Kidney epithelial cell (primary cell): ENCODE results near the gene ARHGAP22. TPM values are rescaled to one million over a fixed set of nuclear protein-coding genes. Genes with fewer than 3 reads are reported as not detected.

Experiments used
- DNase-seq: peaks from one replicate; pipeline ENCODE4 v3.0.0-alpha.2; 2010; ENCODE audit warnings: low read depth
- H3K27me3 ChIP-seq: 2 replicates; pipeline ENCODE4 v1.6.0; 2011; ENCODE audit warnings: low read length; ENCODE audit not compliant: control insufficient read depth, insufficient read depth
- H3K36me3 ChIP-seq: 2 replicates; pipeline ENCODE4 v1.5.1; 2011; ENCODE audit warnings: low read length; ENCODE audit not compliant: control insufficient read depth, insufficient read depth
- H3K4me3 ChIP-seq: 2 replicates; pipeline ENCODE4 v1.5.1; 2011; ENCODE audit warnings: low read depth, mild to moderate bottlenecking, control low read depth, low read length
- total RNA-seq: library from RNA; depleted of rRNA; stranded (reverse); fragments of >200 nt; gene quantifications from 2 replicates; pipeline ENCODE4 v1.2.3, GENCODE V29; 2015
- TF ChIP-seq, protein P1 (sequence below): IDR thresholded peaks from 2 replicates; pipeline ENCODE4 v1.5.1; 2011; ENCODE audit warnings: mild to moderate bottlenecking, moderate library complexity, low read length, control low read depth, inconsistent platforms; ENCODE audit not compliant: insufficient read depth, poor library complexity, severe bottlenecking

Gene ARHGAP22
- total RNA-seq, 1 donor from 2014 or later = 7.0 TPM

DNA sequence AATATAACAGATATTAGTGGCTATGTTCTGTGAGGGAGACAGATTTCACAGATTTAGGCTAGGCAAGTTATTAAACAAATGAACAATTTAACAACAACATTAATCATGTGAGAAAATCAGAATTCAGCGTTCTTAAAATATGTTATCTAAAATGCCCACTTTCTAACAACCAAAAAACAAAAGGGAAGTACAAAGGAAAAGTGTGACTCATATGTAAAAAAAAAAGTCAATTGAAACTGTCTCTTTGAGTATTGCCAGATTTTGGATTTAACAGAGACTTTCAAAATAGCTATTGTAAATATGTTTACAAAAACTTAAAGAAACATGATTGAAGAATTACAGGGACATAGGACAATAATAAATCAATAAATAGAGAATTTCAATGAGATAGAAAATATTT lies 34.8 kb upstream of the ARHGAP22 start:
- no peaks in the 10 kb centered on the region for H3K36me3 ChIP-seq
- no peak overlapping the region for H3K4me3 ChIP-seq
- TF ChIP-seq, protein P1, sequence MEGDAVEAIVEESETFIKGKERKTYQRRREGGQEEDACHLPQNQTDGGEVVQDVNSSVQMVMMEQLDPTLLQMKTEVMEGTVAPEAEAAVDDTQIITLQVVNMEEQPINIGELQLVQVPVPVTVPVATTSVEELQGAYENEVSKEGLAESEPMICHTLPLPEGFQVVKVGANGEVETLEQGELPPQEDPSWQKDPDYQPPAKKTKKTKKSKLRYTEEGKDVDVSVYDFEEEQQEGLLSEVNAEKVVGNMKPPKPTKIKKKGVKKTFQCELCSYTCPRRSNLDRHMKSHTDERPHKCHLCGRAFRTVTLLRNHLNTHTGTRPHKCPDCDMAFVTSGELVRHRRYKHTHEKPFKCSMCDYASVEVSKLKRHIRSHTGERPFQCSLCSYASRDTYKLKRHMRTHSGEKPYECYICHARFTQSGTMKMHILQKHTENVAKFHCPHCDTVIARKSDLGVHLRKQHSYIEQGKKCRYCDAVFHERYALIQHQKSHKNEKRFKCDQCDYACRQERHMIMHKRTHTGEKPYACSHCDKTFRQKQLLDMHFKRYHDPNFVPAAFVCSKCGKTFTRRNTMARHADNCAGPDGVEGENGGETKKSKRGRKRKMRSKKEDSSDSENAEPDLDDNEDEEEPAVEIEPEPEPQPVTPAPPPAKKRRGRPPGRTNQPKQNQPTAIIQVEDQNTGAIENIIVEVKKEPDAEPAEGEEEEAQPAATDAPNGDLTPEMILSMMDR = no peak
- DNase-seq = no peak
- no peaks in the 10 kb centered on the region for H3K27me3 ChIP-seq

DNA sequence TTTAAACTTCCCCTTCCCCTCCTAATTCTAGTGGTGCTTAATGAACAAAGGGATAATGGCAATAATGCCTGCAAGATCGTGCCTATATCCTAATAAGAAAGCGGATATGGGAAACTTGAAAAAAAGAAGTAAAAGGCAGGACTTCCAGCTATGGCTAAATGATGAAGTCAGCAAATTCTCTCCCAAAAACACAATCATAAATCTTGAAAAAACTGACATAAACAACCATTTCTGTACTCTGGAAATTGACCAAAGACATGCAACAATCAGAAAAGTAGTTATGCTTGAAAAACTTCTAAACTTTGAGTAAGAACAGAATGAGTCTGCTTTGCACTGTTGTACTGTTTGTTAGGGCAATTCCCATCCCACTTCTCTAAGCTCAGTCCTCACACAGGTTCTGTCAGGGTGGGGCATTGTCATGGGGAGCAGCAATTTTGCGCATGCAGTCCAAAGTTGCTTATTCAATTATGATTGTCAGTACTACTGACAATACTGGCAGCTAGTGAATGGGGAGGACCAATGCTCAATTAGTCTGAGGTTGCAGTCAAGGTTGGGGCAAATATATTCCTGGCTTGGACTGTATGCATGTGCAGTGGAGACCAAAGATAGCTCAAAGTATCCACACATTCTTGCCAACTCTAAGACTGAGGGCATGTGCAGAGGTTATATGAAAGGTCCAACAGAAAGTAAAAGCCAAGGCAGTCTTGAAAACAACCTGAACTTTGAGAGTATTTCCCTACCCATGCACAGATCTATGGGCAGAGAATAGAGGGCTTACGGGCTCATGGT lies 34.1 kb upstream of the ARHGAP22 start:
- Histone ChIP-seq H3K36me3 (no peaks in the 10 kb centered on the region), H3K27me3 (no peaks in the 10 kb centered on the region), H3K4me3 (no peak overlapping the region)
- TF ChIP-seq, protein P1 = no peak
- DNase-seq = no peak

DNA sequence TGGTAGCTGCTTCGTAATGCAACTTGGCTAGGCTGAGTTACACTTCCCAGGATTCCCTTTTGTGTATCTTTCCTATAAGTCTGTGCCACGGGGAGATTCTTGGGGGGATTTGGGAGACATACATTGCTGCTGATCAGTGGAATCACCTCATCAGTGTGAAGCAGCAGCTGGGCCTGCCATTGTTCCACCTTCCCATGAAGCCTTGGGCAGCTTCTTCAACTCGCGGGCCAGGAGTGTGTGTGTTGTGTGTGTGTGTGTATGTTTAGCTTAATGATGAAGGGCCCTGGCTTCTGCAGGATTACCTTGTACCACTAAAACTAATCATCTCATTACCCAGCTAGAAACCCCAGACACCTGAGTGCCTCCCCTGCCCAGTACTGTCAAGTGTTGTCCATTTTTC lies 33.3 kb upstream of the ARHGAP22 start:
- Histone ChIP-seq H3K4me3 (no peak overlapping the region), H3K36me3 (no peaks in the 10 kb centered on the region), H3K27me3 (no peaks in the 10 kb centered on the region)
- no peak for DNase-seq
- TF ChIP-seq, protein P1 = no peak

DNA sequence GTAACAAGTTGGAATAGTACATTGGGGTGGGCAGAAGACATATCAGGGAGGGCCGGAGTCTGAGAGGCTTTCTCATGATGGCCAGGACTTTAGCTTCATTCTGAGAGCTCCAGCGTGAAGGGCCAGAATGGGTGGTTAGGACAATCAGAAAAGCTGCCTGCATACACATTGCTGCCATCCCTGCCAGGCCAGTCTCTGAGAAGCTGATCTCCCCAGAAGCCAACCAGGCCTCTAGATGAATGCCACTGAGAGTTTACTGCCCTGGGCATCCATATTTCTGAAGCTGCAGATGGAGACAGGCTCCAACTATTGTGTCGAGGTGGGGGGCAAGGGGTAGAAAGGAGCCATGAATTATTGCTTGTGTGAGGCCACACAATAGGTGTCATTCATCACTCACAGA lies 32.0 kb upstream of the ARHGAP22 start:
- Histone ChIP-seq H3K36me3 (no peaks in the 10 kb centered on the region), H3K4me3 (no peak overlapping the region), H3K27me3 (no peaks in the 10 kb centered on the region)
- TF ChIP-seq, protein P1 = no peak
- DNase-seq = no peak

DNA sequence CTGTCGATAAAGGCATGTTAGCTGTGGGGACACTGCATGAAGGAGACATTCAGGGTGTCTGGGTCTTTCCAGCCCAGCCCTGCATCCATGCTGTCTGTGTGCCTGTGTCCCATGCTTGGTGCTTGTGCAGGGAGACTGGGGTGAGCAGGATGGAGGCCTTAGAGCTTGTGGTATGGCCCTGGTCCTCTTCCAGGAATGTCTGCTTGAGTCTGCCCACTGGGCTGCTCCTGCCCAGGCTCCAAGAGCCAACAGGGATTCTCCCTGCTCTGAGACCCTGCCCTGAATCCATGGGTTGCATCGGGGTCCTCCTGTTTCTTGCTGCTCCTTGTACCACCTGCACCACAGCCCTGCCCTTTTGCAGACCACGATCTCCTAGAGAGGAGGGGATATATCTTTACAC lies 31.4 kb upstream of the ARHGAP22 start:
- no peaks in the 10 kb centered on the region for H3K36me3 ChIP-seq
- no peak overlapping the region for H3K4me3 ChIP-seq
- TF ChIP-seq, protein P1 = no peak
- no peaks in the 10 kb centered on the region for H3K27me3 ChIP-seq
- DNase-seq = no peak
